ENCODE data around the gene RMDN3.

The RMDN3 gene

DNA sequence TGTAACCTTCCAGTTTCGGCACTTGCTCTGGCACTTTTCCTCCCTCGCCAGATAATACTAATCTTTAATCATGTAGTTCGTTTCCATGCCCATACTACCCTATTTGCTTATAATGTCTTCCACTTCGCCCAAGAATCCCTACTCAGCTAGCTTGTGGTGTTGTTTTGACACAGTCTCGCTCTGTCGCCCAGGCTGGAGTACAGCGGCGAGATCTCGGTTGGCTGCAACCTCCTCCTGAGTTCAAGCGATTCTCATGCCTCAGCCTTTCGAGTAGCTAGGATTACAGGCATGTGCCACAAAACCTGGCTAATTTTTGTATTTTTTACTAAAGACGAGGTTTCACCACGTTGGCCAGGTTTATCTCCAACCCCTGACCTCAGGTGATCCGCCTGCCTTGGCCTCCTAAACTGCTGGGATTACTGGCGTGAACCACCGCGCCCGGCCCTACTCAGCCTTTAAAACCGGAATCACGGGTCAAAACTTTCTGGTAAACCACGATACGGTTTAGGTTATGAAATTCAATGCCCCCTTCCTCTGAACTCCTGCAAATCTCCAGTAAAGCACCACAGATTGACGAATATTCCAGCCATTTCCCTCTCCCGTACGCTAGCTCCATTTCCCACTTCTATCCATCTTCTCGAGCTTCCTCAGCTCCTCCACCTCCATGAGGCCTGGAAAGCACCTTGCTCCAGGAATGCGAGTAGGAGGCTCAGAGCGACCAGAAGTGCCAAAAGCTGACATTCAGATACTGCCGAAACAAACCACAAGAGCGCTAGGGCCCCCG lies 61.0 kb downstream of the RMDN3 start:
- DNase-seq, result no peak

DNA sequence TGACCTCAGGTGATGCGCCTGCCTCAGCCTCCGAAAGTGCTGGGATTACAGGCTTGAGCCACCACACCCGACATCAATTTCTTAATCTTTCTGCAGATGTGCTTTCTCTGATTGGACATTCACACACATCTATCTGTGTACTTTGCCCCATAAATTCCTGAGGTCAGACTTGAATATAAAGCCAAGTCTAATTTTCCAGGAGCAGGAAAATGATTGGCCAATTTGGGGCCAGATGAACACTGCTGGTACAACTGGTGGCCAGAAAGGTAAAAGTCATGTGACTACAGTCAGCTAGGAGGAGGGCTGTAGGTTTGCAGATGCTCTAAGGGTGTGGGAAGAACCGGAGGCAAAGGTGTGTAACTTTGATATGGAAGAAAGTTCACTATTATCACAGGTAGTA lies 63.3 kb downstream of the RMDN3 start:
- DNase-seq, result no peak

DNA sequence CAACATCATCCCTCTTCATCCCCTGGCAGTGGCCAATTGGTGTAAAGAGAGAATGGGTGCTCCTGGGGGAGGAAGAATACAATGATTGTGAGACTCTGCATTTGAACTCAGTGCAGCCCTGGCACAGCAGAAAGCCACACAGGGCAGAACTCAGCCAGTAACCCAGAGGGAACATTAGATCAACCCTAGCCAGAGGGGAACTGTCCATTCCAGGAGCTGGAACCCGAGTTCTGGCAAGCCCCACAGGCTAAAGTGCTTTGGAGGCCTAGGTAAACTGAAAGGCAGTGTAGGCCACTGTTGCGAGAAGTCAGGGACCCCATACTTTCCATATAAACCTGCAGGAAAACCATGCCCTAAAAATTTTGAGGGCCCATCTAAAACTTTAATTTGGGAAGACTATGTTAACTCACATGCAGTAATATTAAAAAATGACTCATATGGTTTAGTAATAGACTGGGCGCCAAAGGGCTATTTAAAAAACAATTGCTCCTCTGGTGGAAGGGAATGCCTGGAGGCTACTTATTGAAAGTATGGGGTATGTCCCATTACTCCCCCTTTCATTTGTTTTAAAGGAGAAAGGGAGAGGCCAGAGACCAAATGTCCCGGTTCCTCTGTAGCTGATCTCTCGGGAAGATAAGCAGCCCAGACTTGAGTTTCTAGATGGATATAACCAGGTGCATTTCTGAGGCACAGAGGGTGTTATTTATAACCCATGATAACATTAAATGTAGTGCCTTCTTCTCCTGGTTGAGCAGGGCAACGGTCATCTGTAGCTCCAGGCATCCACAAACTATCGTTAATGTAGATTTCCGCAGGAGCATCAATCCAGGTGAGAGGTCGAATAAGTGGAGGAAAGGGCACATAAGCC lies 65.9 kb downstream of the RMDN3 start:
- no peak for DNase-seq

All from activated naive CD4-positive, alpha-beta T cell (primary cell).